ENCODE data around the gene ATP8A1.
"Not testable (repeated sequence)": the region's sequence is repeated elsewhere in the genome, so short reads cannot be mapped to it uniquely, and the experiment has no call there.

Gene ATP8A1

DNA sequence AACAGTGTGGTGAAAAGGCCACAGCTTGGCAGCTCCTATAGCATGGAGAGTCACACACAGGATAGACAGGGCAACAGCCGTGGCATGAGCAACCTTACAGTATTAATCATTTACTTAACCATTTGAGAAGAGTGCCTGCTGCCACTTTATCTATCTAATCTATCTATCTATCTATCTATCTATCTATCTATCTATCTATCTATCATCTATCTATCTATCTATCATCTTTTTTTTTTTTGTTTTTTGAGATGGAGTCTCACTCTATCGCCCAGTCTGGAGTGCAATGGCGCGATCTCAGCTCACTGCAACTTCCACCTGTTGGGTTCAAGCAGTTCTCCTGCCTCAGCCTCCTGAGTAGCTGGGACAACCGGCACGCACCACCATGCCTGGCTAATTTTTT is 284.6 kb downstream of the ATP8A1 start:
- DNase-seq (ENCODE audit: low spot score); FAIRE-seq: not testable (repeated sequence)

DNA sequence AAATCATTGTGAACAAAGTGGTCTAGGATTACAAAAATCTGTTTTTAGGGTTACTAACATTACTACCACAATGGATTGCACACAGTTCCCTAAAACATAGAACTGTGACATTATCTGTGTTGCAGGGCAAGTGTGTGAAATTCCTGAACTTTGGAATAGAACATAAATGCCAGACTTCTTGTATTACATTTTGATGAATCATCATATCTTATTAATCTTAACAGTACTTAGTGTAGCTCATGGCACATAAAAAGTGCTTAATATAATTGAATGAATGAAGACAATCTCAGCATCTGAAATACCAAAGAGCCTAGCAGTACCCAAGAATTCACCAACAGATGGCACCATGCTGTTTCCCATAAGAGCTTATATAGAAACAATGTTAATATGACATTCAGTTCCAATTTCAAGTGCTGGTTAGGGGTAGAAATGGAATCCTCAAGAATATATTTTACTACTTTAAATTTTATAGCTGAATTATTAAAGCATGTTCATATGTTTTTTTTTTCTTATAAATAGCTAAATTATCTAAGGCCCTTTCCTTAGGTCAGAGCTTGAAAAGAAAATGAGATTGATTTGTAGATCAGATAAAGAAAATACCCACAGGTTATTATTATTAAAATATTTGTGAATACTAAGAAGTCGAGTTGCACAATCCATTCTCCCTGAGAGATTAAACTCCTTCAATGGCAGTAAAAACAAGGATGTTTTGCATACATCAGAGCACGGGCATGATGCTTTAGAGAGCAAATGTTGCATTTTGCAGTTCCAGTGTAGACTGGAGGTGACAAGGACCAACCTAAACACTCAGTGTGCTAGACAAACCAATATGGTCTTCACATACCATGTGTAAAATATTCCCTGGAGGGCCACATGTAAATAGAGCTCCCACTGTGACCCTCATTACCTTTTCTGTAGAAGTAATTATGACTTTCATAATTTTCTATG is 285.3 kb downstream of the ATP8A1 start:
- FAIRE-seq, result peak; percentile 45
- DNase-seq (ENCODE audit: low spot score), result peak; percentile 20

DNA sequence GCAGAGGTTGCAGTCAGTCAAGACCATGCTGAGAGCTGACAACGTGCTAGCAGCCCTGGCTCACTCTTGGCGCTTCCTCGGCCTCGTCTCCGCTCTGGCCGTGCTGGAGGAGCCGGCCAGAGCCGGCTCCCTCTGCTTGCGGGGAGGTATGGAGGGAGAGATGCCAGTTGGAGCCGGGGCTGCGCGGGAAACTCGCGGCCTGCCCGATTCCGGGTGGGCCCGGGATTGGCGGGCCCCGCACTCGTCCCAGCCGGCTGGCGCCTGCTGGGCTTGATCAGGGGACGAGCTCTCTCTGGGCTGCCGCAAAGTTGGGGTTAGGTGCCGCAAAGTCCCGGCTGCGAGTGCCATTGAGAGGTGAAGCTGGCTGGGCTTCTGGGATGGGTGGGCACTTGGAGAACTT is 287.4 kb downstream of the ATP8A1 start:
- DNase-seq (ENCODE audit: low spot score), result no peak
- FAIRE-seq, result no peak

DNA sequence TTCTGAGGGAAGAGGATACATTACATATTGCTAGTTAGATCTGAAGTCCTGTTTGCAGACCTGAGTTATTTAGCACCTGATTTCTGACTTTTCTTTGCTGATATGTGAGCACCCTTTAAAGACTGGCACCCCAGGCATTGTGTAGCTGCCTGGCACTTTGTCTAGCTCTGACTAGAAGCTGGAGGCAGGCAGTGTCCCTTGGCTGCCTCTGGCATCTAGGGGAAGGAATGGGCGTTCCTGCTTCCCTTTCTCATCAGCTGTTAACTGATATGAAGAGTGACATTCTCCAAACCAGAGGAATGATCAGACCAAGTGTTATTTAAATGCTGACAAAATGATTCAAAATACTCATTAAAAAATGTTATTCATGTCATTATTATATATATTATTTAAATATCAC is 289.9 kb downstream of the ATP8A1 start:
- DNase-seq (ENCODE audit: low spot score), result no peak
- no peak for FAIRE-seq

DNA sequence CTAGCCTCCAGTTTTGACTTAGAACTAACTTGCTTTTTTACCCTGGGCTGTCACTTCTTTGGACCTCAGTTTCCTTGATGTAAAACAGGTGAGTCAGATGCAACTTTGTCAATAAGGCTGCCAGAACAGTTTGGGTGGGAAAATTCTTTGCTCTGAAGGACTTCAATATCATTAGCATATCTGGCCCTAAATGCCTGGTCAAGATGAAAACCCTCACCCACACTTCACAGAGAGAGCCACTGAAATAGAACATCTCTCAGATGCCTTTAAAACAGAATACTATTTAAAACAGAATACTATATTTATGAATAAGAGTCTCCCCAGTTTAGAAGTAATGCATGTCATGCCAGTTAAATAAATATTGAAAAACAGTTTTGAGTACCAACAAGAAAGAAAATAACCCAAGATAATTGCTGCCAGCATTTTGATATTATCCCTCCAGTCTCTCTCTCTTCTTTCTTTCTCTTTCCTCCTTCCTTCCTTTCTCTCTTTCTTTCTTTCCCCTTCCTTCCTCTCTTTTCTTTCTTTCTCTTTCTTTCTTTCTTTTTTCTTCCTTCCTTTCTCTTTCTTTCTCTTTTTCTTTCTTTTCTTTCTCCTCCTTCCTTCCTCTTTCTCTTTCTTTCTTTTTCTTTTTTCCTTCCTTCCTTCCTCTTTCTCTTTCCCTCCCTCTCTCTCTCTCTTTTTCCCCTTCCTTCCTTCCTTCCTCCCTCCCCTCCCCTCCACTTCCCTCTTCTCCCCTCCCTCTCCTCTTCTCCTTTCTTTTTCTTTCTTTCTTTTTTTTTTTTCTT is 292.4 kb downstream of the ATP8A1 start:
- FAIRE-seq (no peak), DNase-seq (ENCODE audit: low spot score) (no peak)

DNA sequence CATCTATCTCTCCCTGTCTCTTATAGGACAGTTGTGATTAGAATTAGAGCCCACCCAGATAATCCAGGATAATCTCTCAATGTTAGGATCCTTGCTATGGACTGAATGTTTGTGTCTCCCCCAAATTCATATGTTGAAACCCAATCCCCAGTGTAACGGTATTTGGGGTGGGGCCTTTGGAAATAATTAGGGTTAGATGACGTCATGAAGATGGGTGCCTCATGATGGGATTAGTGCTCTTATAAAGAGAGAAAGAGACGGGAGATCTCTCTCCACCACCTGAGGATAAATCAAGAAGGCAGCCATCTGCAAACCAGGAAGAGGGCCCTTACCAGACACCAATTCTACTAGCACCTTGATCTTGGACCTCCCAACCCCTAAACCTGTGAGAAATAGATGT is 293.3 kb downstream of the ATP8A1 start:
- FAIRE-seq, result no peak
- DNase-seq (ENCODE audit: low spot score), result no peak

DNA sequence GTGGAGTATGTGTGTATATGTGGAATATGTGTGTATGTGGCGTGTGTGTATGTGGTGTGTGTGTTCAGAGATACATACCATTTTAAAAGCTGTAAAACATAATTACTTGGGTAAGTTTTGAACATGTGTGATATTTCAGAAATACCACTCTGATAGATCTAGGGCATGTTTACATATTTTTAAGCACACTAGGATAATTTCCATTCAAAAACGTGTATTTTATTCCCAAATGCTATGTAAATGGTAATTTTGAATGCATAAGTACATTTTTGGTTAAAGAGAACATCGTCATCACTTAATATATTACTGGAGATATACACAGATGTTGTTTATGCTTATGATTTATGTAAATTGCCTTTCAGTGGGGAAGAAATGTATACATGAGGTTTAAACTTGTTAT is 294.3 kb downstream of the ATP8A1 start:
- FAIRE-seq, result no peak

DNA sequence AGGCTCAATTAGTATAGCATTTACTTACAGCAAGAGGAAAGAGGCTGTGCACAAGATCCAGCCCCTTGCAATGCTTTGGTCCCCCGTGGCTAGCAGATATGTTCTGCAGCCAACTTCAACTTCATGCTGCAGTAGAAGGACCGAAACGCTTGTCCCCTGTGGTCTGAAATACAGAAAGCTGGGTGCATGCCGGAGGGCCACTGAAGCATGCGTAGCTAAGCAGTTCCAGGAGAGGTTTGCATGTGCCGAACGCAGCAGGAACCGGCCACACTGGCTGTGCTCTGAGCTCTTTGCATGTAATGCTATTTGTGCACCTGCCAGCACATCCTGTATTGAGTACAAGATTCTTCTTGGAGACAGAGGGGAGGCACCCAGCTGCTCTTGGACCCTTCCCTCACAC is 295.4 kb downstream of the ATP8A1 start:
- no peak for FAIRE-seq
- DNase-seq (ENCODE audit: low spot score), result no peak

More for the DNA sequence above, 294.3 kb downstream of the ATP8A1 start:
- DNase-seq (ENCODE audit: low spot score), result no peak

DNA sequence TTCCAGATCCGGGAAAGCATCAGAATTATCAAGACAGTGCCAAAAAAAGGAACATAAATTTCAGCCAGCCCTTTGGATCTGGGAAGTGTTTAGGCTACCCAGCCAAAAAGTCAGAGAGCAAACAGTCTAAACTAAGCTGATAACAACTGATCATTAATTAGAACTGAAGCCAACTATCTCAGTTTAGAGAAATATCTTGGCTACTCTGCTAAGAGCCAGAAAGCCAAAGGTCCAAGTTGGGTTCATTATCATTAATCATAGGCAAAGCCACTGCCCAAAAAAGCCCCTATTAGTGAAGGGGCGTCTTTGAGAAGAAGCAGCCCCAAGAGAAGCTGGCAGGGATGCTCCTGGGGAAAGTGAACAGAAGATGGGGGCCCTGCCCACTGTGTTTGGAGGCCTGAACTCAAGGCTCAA is 296.6 kb downstream of the ATP8A1 start:
- FAIRE-seq, result no peak
- no peak for DNase-seq (ENCODE audit: low spot score)

DNA sequence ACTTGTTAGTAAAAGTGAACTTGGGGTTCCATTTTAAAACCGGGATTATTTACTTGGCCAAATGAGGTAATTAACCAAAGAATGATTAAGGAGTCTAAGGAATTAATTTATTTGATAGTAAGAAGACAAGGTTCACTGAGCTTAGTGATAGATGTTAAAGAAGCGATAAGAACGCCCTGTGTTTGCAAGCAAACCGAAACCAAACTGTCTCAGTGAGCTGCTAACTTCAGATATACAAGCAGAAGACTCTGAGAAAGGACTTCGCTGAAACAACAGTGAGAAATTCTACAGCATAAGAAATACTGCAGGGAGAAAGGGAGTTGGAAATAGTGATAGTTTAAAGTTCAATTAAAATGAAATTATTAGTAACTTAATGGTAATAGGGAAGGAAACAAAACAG is 297.2 kb downstream of the ATP8A1 start:
- FAIRE-seq (no peak), DNase-seq (ENCODE audit: low spot score) (no peak)

Measured in RCC 7860 (cell line).